SK-N-SH (cell line): ENCODE data around the gene GC. TPM values are rescaled to one million over a fixed set of nuclear protein-coding genes. Genes with fewer than 3 reads are reported as not detected.

ENCODE experiments used
- CTCF ChIA-PET: fragments of 300-600, 350-600 bp; formaldehyde crosslinking; extraction: SDS; loops from one replicate; lab custom pipeline; 2021; lab: Yijun Ruan, JAX
- POLR2A ChIA-PET: fragments of 350-600 bp; sonication (Branson Sonifier 250); formaldehyde crosslinking; extraction: SDS; loops from one replicate; lab custom pipeline; 2020; ENCODE audit warnings: antibody characterized with exemption, inconsistent platforms; lab: Yijun Ruan, JAX
- DNase-seq: peaks from one replicate; pipeline ENCODE4 v3.0.0; 2012
- H2AFZ ChIP-seq: fragments of 200-600 bp; sonication (generic); 2 replicates; pipeline ENCODE4 v1.8.1; 2016; ENCODE audit warnings: antibody characterized with exemption, mild to moderate bottlenecking, low read depth
- H3F3A ChIP-seq: fragments of 200-600 bp; sonication (generic); replicated peaks from 2 replicates; pipeline ENCODE3; 2016; ENCODE audit warnings: antibody characterized with exemption, mild to moderate bottlenecking; ENCODE audit not compliant: insufficient read depth
- H3K27ac ChIP-seq, 2 experiments: fragments of 200-500 bp in 1 of 2; fragments of 200-600 bp in 1 of 2; sonication (Bioruptor generic) in 1 of 2; sonication (generic), shearing (Covaris generic) in 1 of 2; 2 replicates each; pipeline versions ENCODE4 v1.5.1 to v1.6.1; 2014 to 2016; ENCODE audit warnings: low read depth in 2 of 2, inconsistent platforms in 1 of 2, low read length in 1 of 2, mild to moderate bottlenecking in 1 of 2, mixed read lengths in 1 of 2
- H3K27me3 ChIP-seq: fragments of 200-600 bp; sonication (generic), shearing (Covaris generic); 2 replicates; pipeline ENCODE4 v1.6.1; 2016; ENCODE audit warnings: mixed run types; ENCODE audit not compliant: insufficient read depth
- H3K36me3 ChIP-seq, 2 experiments: fragments of 200-500 bp in 1 of 2; fragments of 200-600 bp in 1 of 2; sonication (Bioruptor generic) in 1 of 2; sonication (generic) in 1 of 2; replicated peaks in 1 of 2; 2 replicates each; pipeline versions ENCODE3 to v1.5.1; 2014 to 2016; ENCODE audit warnings: low read length in 1 of 2, mild to moderate bottlenecking in 1 of 2; ENCODE audit not compliant: insufficient read depth in 2 of 2, control insufficient read depth in 1 of 2
- H3K4me1 ChIP-seq, 2 experiments: fragments of 200-500 bp in 1 of 2; fragments of 200-600 bp in 1 of 2; sonication (Bioruptor generic) in 1 of 2; sonication (generic), shearing (Covaris generic) in 1 of 2; 2 replicates each; pipeline versions ENCODE4 v1.5.1 to v1.6.1; 2014 to 2016; ENCODE audit warnings: low read depth in 1 of 2, low read length in 1 of 2, mixed run types in 1 of 2; ENCODE audit not compliant: insufficient read depth in 2 of 2, control insufficient read depth in 1 of 2
- H3K4me2 ChIP-seq: fragments of 200-600 bp; sonication (generic), shearing (Covaris generic); 2 replicates; pipeline ENCODE4 v1.6.1; 2017; ENCODE audit warnings: mixed run types
- H3K4me3 ChIP-seq, 2 experiments: fragments of 200-500 bp in 1 of 2; fragments of 200-600 bp in 1 of 2; sonication (Bioruptor generic) in 1 of 2; sonication (generic), shearing (Covaris generic) in 1 of 2; 2 replicates each; pipeline versions ENCODE4 v1.5.1 to v1.8.1; 2014 to 2016; ENCODE audit warnings: low read depth in 2 of 2, inconsistent platforms in 1 of 2, low read length in 1 of 2, mild to moderate bottlenecking in 1 of 2, mixed read lengths in 1 of 2, moderate library complexity in 1 of 2
- H3K79me2 ChIP-seq: fragments of 200-600 bp; sonication (generic); 2 replicates; pipeline ENCODE4 v1.8.1; 2017; ENCODE audit warnings: mild to moderate bottlenecking; ENCODE audit not compliant: insufficient read depth
- H3K9ac ChIP-seq: fragments of 200-600 bp; sonication (generic); 2 replicates; pipeline ENCODE4 v1.6.1; 2017; ENCODE audit warnings: mixed run types
- H3K9me2 ChIP-seq: fragments of 200-600 bp; sonication (generic); 2 replicates; pipeline ENCODE4 v1.6.1; 2017; ENCODE audit warnings: mixed run types
- H3K9me3 ChIP-seq: fragments of 200-600 bp; sonication (generic); 2 replicates; pipeline ENCODE4 v1.6.1; 2017; ENCODE audit warnings: mixed run types, mild to moderate bottlenecking, moderate library complexity
- H4K20me1 ChIP-seq: fragments of 200-600 bp; sonication (generic); 2 replicates; pipeline ENCODE4 v1.6.1; 2017; ENCODE audit warnings: mild to moderate bottlenecking, mixed run types; ENCODE audit not compliant: insufficient read depth
- CHD2 ChIP-seq: fragments of 150-350 bp; IDR thresholded peaks from 2 replicates; pipeline ENCODE4 v1.6.1; 2018; ENCODE audit warnings: low read length; ENCODE audit not compliant: partially characterized antibody
- CTCF ChIP-seq: fragments of 200-600 bp; sonication (generic); IDR thresholded peaks from 2 replicates; pipeline ENCODE4 v1.6.1; 2017; ENCODE audit warnings: antibody characterized with exemption, mild to moderate bottlenecking, moderate library complexity
- ELF1 ChIP-seq: IDR thresholded peaks from 2 replicates; pipeline ENCODE4 v1.4.0; 2012
- EZH2phosphoT487 ChIP-seq: fragments of 200-600 bp; sonication (generic); IDR thresholded peaks from 2 replicates; pipeline ENCODE4 v1.6.1; 2017; ENCODE audit warnings: low read depth, mixed run types, mild to moderate bottlenecking, antibody characterized with exemption, moderate library complexity, borderline replicate concordance
- FOSL2 ChIP-seq: IDR thresholded peaks from 2 replicates; pipeline ENCODE4 v1.4.0; 2012; ENCODE audit warnings: low read depth, mild to moderate bottlenecking, moderate library complexity, borderline replicate concordance
- FOXJ3 ChIP-seq: sonication (generic); formaldehyde crosslinking; IDR thresholded peaks from 2 replicates; pipeline ENCODE4 v1.5.1; 2020; ENCODE audit warnings: mild to moderate bottlenecking, missing genetic modification reagents
- FOXM1 ChIP-seq: IDR thresholded peaks from 2 replicates; pipeline ENCODE4 v1.4.0; 2012; ENCODE audit warnings: low read depth, mild to moderate bottlenecking
- GABPA ChIP-seq: IDR thresholded peaks from 2 replicates; pipeline ENCODE4 v1.4.0; 2012; ENCODE audit warnings: low read depth, mild to moderate bottlenecking
- JUND ChIP-seq: IDR thresholded peaks from 2 replicates; pipeline ENCODE4 v1.4.0; 2012
- MXI1 ChIP-seq: IDR thresholded peaks from 2 replicates; pipeline ENCODE4 v1.6.1; 2012; ENCODE audit warnings: mild to moderate bottlenecking, low read depth, low read length, improper control_type of control experiment
- PBX3 ChIP-seq: IDR thresholded peaks from 2 replicates; pipeline ENCODE4; 2012
- POLR2AphosphoS5 ChIP-seq: IDR thresholded peaks from 2 replicates; pipeline ENCODE4 v1.6.1; 2012; ENCODE audit warnings: low read depth, low read length
- RAD21 ChIP-seq: IDR thresholded peaks from 2 replicates; pipeline ENCODE4 v1.6.1; 2012; ENCODE audit warnings: mild to moderate bottlenecking, low read length
- SIN3A ChIP-seq: IDR thresholded peaks from 2 replicates; pipeline ENCODE4 v1.6.1; 2012; ENCODE audit warnings: low read depth, mild to moderate bottlenecking, low read length, moderate library complexity, borderline replicate concordance
- TAF1 ChIP-seq: IDR thresholded peaks from 2 replicates; pipeline ENCODE4 v1.6.1; 2012; ENCODE audit warnings: low read depth, mild to moderate bottlenecking, low read length, moderate library complexity, borderline replicate concordance
- TCF12 ChIP-seq: IDR thresholded peaks from 2 replicates; pipeline ENCODE4 v1.4.0; 2012
- YY1 ChIP-seq: IDR thresholded peaks from 2 replicates; pipeline ENCODE4 v1.4.0; 2012; ENCODE audit warnings: low read depth, mild to moderate bottlenecking
- WGBS: methylation state at CpG from one replicate; pipeline ENCODE4 v1.1.6; 2017; ENCODE audit warnings: low lambda C conversion rate; 5-methylcytosine and 5-hydroxymethylcytosine counted together
- polyA plus RNA-seq, 3 experiments: library from polyadenylated mRNA; depleted of rRNA; stranded (reverse); fragments of >200 nt; gene quantifications; 2 replicates each; pipeline ENCODE4 v1.2.3, GENCODE V29; 2012

Gene GC
- polyA plus RNA-seq, 1 of the 3 experiments (the other 2 are of a cell fraction), result not detected

GRCh38 chr4:71772592-71772991 lies 11.3 kb downstream of the GC start:
- Histone ChIP-seq H3K27me3 (0 out of 2 replicates have a peak, but pooled peaks cover 6% of the 10 kb centered on the region), H3K36me3 (no peaks in the 10 kb centered on the region), H3K9ac (no peak overlapping the region), H3K4me3 (no peak overlapping the region), H3K79me2 (no peaks in the 10 kb centered on the region), H3K4me2 (no peak overlapping the region), H3F3A (no peaks in the 10 kb centered on the region), H2AFZ (no peak overlapping the region), H3K4me1 (no peaks in the 10 kb centered on the region), H3K27ac (no peak overlapping the region), H4K20me1 (no peaks in the 10 kb centered on the region), H3K9me3 (no peaks in the 10 kb centered on the region), H3K9me2 (no peaks in the 10 kb centered on the region)
- ChIA-PET CTCF (interaction anchor here (0.9 kb wide), 1 partner anchor 45 kb away, joined by 3 read pairs; no protein-coding TSS in a partner anchor), POLR2A (no interaction called here)
- TF ChIP-seq CTCF, result peak; percentile 15; the same call in 1 of the 2 replicates
- no peak for TF ChIP-seq JUND
- no peak for DNase-seq

GRCh38 chr4:71771613-71772012 lies 12.3 kb downstream of the GC start:
- H3K4me1 ChIP-seq, result no peaks in the 10 kb centered on the region
- no peaks in the 10 kb centered on the region for H3K9me2 ChIP-seq
- no peak overlapping the region for H3K27ac ChIP-seq
- no peak for TF ChIP-seq FOXJ3
- no peak for TF ChIP-seq PBX3
- TF ChIP-seq CTCF, result no peak
- no peak for TF ChIP-seq SIN3A
- TF ChIP-seq RAD21, result no peak
- no peak for TF ChIP-seq ELF1
- no peak for TF ChIP-seq POLR2AphosphoS5
- no peak for TF ChIP-seq EZH2phosphoT487
- no peak for TF ChIP-seq CHD2
- TF ChIP-seq YY1, result no peak
- TF ChIP-seq GABPA, result no peak
- no peak for TF ChIP-seq MXI1
- TF ChIP-seq FOSL2, result no peak
- no peak for TF ChIP-seq TAF1
- no peak for TF ChIP-seq TCF12
- TF ChIP-seq FOXM1, result no peak
- H3K27me3 ChIP-seq, result 0 out of 2 replicates have a peak, but pooled peaks cover 6% of the 10 kb centered on the region
- no peak overlapping the region for H3K4me2 ChIP-seq
- H3K9me3 ChIP-seq, result no peaks in the 10 kb centered on the region
- 0% methylated on average over 2 of the region's 2 CpGs for WGBS
- H2AFZ ChIP-seq, result no peak overlapping the region
- no peaks in the 10 kb centered on the region for H3K36me3 ChIP-seq
- H4K20me1 ChIP-seq, result no peaks in the 10 kb centered on the region
- DNase-seq, result no peak
- CTCF ChIA-PET, result no interaction called here
- H3F3A ChIP-seq, result no peaks in the 10 kb centered on the region
- H3K9ac ChIP-seq, result no peak overlapping the region
- no peak overlapping the region for H3K4me3 ChIP-seq
- H3K79me2 ChIP-seq, result no peaks in the 10 kb centered on the region
- POLR2A ChIA-PET, result no interaction called here
